Measurements from ENCODE around the gene KCNJ5.

The KCNJ5 gene

GRCh38 chr11:128872094-128872493 lies 19.1 kb upstream of the KCNJ5 start:
- DNase-seq, result no peak

GRCh38 chr11:128872594-128872993 lies 18.6 kb upstream of the KCNJ5 start:
- no peak for DNase-seq

- DNase-seq, result no peak
Measured at GRCh38 chr11:128874427-128874826, 16.7 kb upstream of the KCNJ5 start.

GRCh38 chr11:128876133-128876650 lies 15.0 kb upstream of the KCNJ5 start:
- DNase-seq, result no peak

GRCh38 chr11:128877726-128878125 lies 13.4 kb upstream of the KCNJ5 start:
- no peak for DNase-seq

GRCh38 chr11:128878455-128878854 lies 12.7 kb upstream of the KCNJ5 start:
- no peak for DNase-seq

GRCh38 chr11:128879817-128880216 lies 11.3 kb upstream of the KCNJ5 start:
- no peak for DNase-seq

GRCh38 chr11:128881221-128881620 lies 9.9 kb upstream of the KCNJ5 start:
- no peak for DNase-seq

- no peak for DNase-seq
Measured at GRCh38 chr11:128882451-128882850, 8.7 kb upstream of the KCNJ5 start.

GRCh38 chr11:128884054-128884453 lies 7.1 kb upstream of the KCNJ5 start:
- DNase-seq, result no peak

- peak in 3 of 5 experiments; percentile 32 to 61 (median 45) for DNase-seq
Measured at GRCh38 chr11:128884703-128885338, 6.3 kb upstream of the KCNJ5 start.

- peak in 1 of 5 experiments; percentile 81 for DNase-seq
Measured at GRCh38 chr11:128886406-128887124, 4.6 kb upstream of the KCNJ5 start.

- DNase-seq, result no peak
Measured at GRCh38 chr11:128888034-128888985, 2.8 kb upstream of the KCNJ5 start.

- DNase-seq, result no peak
Measured at GRCh38 chr11:128889657-128890213, 1.4 kb upstream of the KCNJ5 start.

GRCh38 chr11:128890216-128890542 lies 977 bp upstream of the KCNJ5 start:
- no peak for DNase-seq

GRCh38 chr11:128891913-128892398 lies 800 bp downstream of the KCNJ5 start:
- no peak for DNase-seq

- no peak for DNase-seq
Measured at GRCh38 chr11:128892866-128893565, 1.9 kb downstream of the KCNJ5 start.

- no peak for DNase-seq
Measured at GRCh38 chr11:128893578-128894285, 2.6 kb downstream of the KCNJ5 start.

GRCh38 chr11:128894286-128894681 lies 3.1 kb downstream of the KCNJ5 start:
- DNase-seq, result no peak

GRCh38 chr11:128894685-128895084 lies 3.5 kb downstream of the KCNJ5 start:
- no peak for DNase-seq

GRCh38 chr11:128895526-128895925 lies 4.4 kb downstream of the KCNJ5 start:
- no peak for DNase-seq
